Measurements from ENCODE around the gene THEM5.
A peak's percentile ranks its signal among the peaks of the same experiment; 100 is the strongest.

The THEM5 gene

DNA sequence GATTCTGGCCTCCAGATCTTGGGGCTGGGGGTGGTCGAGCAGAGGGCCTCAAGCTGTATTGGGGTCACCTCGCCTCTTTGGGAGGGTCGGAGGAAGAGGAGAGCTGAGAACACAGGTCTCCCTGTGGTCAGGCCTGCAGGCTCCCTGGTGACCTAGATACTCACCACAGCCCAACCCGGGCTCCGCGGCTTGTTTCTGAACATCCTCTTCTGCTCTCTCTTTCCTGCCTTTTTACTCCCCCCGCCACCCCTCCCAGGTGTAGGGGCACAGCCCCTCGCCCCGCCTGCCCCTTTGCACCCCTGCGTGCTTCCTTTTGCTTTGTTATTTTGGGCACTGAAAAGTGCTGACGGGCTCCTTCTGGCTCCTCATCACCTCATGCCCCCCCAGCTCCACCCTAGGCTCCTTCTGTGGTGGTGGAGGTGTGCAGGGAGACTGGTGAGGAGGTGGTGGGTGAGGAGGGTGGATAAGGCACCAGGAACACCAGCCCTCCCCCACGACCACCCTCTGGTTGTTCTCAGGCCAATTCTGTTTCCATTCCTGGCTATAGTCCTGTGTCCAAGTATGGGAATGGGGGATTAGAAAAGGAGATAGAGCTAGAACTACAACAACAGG, 37.7 kb downstream of the THEM5 start:
- TF ChIP-seq, protein P1, sequence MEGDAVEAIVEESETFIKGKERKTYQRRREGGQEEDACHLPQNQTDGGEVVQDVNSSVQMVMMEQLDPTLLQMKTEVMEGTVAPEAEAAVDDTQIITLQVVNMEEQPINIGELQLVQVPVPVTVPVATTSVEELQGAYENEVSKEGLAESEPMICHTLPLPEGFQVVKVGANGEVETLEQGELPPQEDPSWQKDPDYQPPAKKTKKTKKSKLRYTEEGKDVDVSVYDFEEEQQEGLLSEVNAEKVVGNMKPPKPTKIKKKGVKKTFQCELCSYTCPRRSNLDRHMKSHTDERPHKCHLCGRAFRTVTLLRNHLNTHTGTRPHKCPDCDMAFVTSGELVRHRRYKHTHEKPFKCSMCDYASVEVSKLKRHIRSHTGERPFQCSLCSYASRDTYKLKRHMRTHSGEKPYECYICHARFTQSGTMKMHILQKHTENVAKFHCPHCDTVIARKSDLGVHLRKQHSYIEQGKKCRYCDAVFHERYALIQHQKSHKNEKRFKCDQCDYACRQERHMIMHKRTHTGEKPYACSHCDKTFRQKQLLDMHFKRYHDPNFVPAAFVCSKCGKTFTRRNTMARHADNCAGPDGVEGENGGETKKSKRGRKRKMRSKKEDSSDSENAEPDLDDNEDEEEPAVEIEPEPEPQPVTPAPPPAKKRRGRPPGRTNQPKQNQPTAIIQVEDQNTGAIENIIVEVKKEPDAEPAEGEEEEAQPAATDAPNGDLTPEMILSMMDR (IDR thresholded peaks at IDR 0.05; ENCODE audit: low read length, missing control alignments): no peak
- DNase-seq (ENCODE audit: low read depth): no peak
- no peak overlapping the region for H3K4me3 ChIP-seq (replicated peaks; ENCODE audit: low read depth, low read length)

DNA sequence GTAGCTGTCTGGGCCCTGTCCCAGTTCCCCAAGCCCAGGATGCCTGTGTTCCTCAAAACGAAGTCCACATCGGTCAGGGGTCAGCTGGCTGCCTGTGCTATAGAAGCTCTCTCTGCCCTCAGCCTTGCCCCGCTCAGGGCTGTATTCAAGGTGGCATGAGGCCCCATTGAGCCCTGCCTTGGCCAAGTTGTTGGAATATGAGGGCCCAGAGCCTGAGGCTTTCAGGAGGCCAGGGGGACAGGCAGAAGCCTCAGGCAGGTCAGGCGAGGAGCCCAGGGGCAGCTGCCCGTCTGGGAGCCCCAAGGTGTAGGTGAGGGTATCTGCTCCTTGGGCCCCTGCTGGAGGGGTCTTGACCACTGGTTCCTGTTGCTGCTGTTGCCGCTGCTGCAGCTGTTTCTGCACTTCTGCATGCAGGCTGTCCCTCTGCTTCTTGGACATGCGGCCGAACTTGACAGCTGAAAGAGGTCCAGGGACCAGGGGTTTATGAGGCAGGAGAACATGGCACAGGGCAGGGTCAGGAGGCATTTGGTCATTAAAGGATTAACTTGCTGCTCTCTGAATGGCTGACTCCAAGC, 38.5 kb downstream of the THEM5 start:
- no peak for DNase-seq (ENCODE audit: low read depth)
- TF ChIP-seq, protein P1 (IDR thresholded peaks at IDR 0.05; ENCODE audit: low read length, missing control alignments): no peak
- H3K4me3 ChIP-seq (replicated peaks; ENCODE audit: low read depth, low read length): no peak overlapping the region

DNA sequence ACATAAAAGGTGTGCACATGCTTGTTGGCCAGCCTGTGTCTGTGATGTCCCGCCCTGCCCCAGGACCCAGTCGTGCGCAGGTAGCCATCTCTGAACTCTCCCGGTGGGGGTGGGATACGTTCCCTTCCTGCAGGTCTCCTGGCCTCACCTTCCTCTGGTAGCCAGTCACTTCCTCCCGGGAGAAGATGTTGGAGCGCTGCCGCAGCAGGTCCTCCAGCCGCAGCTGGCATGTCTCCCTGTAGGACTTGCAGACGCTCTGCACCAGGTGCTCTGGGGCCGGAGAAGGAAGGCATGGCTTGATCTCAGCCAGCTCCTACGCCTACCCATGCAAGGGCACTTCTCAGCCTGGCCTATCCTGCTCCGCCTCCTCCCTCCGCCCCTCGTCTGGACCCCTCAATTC, 39.1 kb downstream of the THEM5 start:
- H3K4me3 ChIP-seq (replicated peaks; ENCODE audit: low read depth, low read length): no peak overlapping the region
- DNase-seq (ENCODE audit: low read depth): no peak
- TF ChIP-seq, protein P1 (IDR thresholded peaks at IDR 0.05; ENCODE audit: low read length, missing control alignments): no peak

DNA sequence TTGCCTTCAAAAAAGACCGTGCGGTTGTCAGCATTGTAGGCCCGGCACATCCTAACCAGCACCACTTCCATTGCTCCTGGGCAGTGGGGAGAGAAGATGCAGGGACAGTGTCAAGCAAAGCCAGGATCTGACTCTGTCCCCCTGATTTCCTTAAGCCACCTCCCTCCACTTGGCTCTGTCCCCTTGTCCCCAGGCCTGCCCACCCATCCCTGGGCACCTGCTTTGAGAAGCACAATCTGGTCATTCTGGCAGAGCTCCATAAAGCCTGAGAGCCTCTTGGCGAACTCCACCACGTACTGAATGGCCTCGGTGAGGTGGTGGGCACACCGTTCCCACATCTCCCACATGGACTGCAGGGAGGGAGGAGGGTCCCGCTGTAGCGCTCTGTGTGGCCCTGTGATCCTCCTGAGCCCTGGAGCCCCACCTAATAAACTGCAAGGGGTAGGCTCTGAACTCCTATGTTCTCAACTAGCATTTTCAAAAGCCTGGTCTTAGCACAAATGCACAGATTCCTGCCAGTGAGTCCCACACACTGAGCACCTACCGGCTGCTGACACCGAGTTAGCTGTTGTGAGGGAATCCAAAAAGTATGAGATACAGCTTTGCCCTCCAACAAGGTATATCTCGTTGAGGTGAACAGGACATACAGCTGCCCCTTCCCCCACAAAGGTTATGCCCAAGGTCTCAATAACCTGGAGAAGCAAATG, 40.1 kb downstream of the THEM5 start:
- no peak for DNase-seq (ENCODE audit: low read depth)
- TF ChIP-seq, protein P1 (IDR thresholded peaks at IDR 0.05; ENCODE audit: low read length, missing control alignments): no peak
- H3K4me3 ChIP-seq (replicated peaks; ENCODE audit: low read depth, low read length): no peak overlapping the region

DNA sequence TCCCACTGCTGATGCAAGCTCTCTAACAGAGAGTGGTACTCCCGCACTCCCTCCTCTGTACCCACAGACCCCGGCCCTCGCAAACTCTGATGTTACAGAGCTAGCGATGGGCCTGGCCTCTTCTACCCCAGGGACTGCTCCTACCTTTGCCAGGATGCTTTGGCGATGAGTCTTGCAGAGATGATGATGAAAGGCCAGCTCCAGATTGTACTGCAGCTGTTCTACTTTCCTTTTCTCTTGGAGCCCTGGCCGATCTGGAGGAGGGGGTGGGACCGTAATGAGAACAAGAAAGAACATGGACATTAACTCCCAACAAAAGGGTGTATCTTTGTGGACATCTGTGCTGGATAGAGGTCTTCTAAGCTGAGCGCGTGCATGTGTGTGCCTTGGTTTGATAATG, 42.3 kb downstream of the THEM5 start:
- TF ChIP-seq, protein P1 (IDR thresholded peaks at IDR 0.05; ENCODE audit: low read length, missing control alignments): no peak
- H3K4me3 ChIP-seq (replicated peaks; ENCODE audit: low read depth, low read length): no peak overlapping the region
- DNase-seq (ENCODE audit: low read depth): peak; percentile 47

DNA sequence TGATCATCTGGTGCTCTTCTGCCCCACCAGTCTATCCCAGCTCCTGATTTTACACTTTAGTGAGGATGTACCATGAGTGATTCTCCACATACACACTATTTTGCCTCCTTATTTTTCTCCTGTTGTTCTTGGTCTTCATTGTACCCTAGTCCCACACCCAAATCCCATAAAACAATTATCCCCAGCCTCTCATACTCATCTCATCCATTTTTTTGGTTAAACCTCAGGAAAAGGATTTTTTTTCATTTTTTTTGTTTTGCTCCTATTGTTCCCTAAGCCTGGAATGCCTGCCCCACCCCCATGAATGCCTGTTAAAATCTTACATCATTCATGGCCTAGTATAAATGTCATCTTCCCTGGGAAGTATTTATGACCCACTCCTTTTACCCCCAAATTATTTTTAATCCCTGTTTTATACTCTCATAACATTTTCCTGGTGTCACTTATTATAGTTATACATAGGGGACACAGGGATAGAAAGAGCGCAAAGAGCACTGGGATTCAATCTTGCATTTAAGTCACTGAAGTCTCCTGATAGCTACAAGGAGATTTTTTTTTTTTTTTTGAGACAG, 43.4 kb downstream of the THEM5 start:
- no peak for DNase-seq (ENCODE audit: low read depth)
- no peak overlapping the region for H3K4me3 ChIP-seq (replicated peaks; ENCODE audit: low read depth, low read length)
- TF ChIP-seq, protein P1 (IDR thresholded peaks at IDR 0.05; ENCODE audit: low read length, missing control alignments): no peak
